Muscle layer of colon (tissue), 2 donors: Measurements from ENCODE around the gene MRPS15.

Experiments used
- H3K27ac ChIP-seq: one replicate; pipeline ENCODE4 v1.7.0; 2013; ENCODE audit warnings: low read depth, mild to moderate bottlenecking, low read length, moderate library complexity
- H3K27me3 ChIP-seq, 2 donors: one replicate each; pipeline ENCODE4 v1.7.0; 2013; ENCODE audit warnings: low read length in 2 of 2, mild to moderate bottlenecking in 2 of 2; ENCODE audit not compliant: insufficient read depth in 2 of 2, control insufficient read depth in 1 of 2
- H3K36me3 ChIP-seq: one replicate; pipeline ENCODE4 v1.7.0; 2013; ENCODE audit warnings: mild to moderate bottlenecking, low read length; ENCODE audit not compliant: insufficient read depth
- H3K4me1 ChIP-seq: one replicate; pipeline ENCODE4 v1.7.0; 2013; ENCODE audit warnings: mild to moderate bottlenecking, low read length; ENCODE audit not compliant: insufficient read depth
- H3K4me3 ChIP-seq, 2 donors: one replicate each; pipeline ENCODE4 v1.7.0; 2013; ENCODE audit warnings: low read length in 2 of 2, low read depth in 1 of 2, mild to moderate bottlenecking in 1 of 2, moderate library complexity in 1 of 2
- H3K9ac ChIP-seq: one replicate; pipeline ENCODE4 v1.7.0; 2013; ENCODE audit warnings: low read length
- H3K9me3 ChIP-seq: one replicate; pipeline ENCODE4 v1.7.0; 2013; ENCODE audit warnings: mild to moderate bottlenecking, low read length
- donor health status: abdominal sarcoma.
- donor health status: Adenocarcinoma of cecum.

Gene MRPS15

DNA sequence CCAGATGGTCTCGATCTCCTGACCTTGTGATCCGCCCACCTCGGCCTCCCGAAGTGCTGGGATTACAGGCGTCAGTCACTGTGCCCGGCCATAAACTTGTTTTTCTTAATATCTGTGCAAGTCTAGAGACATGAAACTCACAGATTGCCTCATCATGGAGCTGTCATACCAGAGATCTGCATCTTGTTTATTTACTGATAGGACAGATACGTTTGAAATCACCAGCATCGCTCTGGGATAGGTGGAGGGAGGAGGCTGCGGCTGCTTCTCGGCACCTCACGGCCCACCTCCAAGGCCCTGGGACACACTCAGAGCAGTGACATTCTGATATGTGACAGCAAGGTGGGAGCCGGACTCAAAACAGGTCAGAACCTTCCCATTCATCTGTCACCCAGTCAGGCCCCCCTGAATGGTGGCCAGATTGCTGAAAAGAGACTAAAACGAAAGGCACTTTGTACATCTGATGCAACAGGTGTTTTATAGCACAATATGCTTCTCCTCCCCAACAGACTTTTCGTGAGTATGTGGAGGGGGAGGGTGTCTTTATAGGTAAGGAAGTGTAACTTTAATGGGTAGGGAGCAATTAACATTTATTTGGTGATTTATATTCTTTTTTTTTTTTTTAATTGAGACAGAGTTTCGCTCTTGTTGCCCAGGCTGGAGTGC lies 48.4 kb downstream of the MRPS15 start:
- Histone ChIP-seq H3K4me3 (no peak overlapping the region), H3K36me3 (peaks cover 8% of the 10 kb centered on the region), H3K9me3 (no peaks in the 10 kb centered on the region), H3K27me3 (no peaks in the 10 kb centered on the region), H3K27ac (no peak overlapping the region), H3K4me1 (no peaks in the 10 kb centered on the region), H3K9ac (no peak overlapping the region)

DNA sequence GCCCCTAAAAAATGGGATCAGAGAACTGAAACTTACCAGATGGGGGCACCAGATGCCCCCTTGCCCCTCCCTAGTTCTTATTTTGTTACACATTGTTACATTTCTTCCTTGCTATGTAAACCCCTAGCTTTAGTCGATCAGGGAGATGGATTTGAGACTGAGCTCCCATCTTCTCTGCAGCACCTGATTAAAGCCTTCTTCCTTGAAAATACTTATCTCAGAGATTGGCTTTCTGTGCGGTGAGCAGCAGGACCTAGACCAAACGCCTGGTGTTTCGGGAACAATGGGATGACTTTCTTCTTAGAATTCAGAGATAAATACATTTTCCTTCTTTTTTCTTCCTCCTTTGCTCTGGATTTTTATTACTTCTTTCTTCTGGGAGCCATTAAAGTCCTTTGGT lies 49.8 kb downstream of the MRPS15 start:
- H3K27me3 ChIP-seq, result no peaks in the 10 kb centered on the region
- H3K9ac ChIP-seq, result no peak overlapping the region
- no peak overlapping the region for H3K27ac ChIP-seq
- H3K36me3 ChIP-seq, result peaks cover 8% of the 10 kb centered on the region
- H3K4me1 ChIP-seq, result no peaks in the 10 kb centered on the region
- no peaks in the 10 kb centered on the region for H3K9me3 ChIP-seq
- no peak overlapping the region for H3K4me3 ChIP-seq

DNA sequence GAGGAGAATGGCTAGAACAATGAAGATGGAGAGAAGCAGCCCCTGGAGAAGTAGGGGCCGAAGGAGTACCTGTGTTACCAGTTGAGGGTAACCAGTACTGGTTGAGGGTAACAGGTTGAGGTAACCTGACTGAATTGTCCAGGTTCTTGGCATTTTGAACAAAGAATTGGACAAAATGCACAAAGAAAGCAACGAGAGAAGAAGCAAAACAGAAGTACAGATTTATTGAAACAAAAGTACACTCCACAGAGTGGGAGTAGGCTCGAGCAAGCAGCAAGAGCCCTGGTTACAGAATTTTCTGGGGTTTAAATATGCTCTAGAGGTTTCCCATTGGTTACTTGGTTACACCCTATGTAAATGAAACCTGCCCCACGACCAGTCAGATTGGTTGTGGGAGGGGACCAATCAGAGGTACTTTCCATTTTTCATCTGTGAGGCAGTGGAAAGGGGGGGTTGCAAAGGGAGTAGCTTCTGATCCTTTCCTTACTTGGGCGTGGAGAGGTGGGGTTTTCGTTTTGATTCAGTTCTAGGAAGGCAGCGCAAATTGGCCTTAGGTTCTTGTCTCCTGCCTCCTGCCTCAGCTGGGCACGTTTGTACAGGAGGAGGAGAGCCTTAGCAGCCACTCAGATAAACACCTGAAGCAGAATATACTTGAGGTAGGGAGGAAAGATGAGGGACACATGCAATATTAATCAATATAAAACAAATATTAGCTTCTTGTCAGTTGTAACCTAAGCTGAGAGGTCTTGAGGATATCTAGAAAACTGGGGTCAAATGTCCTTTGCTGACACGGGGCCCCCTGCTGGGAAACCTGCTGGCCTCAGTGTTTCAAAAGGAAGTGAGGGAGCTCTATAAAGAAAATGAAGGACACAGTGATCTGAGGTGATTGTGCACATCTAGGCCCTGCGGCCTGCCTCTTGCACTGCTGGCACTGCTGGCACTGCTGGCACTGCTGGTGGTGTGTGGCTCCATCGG lies 52.2 kb downstream of the MRPS15 start:
- Histone ChIP-seq H3K36me3 (no peaks in the 10 kb centered on the region), H3K9ac (no peak overlapping the region), H3K27ac (no peak overlapping the region), H3K9me3 (no peaks in the 10 kb centered on the region), H3K27me3 (no peaks in the 10 kb centered on the region), H3K4me3 (no peak overlapping the region), H3K4me1 (no peaks in the 10 kb centered on the region)

DNA sequence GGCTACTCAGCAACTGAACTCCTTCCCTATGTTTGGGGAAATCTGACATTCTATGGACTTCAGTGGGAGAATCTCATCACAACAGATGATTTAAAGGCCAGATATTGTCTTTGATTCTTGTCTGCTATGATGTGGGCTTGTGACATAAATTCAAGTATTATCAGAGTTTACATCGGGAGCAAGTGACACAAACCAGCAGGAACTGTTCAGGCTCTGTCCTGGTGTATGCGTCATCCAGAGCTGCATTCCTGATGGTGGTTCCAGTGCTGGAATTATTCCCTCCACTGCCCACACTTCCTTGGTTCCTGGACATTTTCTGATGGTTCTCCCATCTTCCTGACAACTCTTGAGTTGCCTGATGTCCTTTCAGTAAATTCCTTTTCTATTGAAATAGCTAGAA lies 55.7 kb downstream of the MRPS15 start:
- Histone ChIP-seq H3K27ac (no peak overlapping the region), H3K4me1 (no peaks in the 10 kb centered on the region), H3K27me3 (no peaks in the 10 kb centered on the region), H3K36me3 (no peaks in the 10 kb centered on the region), H3K9ac (no peak overlapping the region), H3K4me3 (no peak overlapping the region), H3K9me3 (no peaks in the 10 kb centered on the region)

DNA sequence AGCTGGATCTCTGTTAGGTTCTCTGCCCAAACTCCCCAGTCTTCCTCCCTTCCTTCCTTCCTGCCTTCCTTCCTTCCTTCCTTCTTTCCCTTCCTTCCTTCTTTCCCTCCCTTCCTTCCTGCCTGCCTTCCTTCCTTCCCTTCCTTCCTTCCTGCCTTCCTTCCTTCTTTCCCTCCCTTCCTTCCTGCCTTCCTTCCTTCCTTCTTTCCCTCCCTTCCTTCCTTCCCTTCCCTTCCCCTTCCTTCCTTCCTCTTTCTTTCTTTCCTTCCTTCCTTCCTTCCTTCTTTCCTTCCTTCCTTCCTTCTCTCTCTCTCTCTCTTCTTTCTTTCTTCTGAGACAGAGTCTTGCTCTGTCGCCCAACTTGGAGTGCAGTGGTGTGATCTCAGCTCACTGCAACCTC lies 57.7 kb downstream of the MRPS15 start:
- H3K27me3 ChIP-seq, result no peaks in the 10 kb centered on the region
- H3K27ac ChIP-seq, result no peak overlapping the region
- H3K4me1 ChIP-seq, result no peaks in the 10 kb centered on the region
- no peaks in the 10 kb centered on the region for H3K36me3 ChIP-seq
- H3K9me3 ChIP-seq, result no peaks in the 10 kb centered on the region
- H3K4me3 ChIP-seq, result no peak overlapping the region
- no peak overlapping the region for H3K9ac ChIP-seq
